VCaP (cell line): ENCODE results near the gene ZC2HC1B.
"Not testable (repeated sequence)": the region's sequence is repeated elsewhere in the genome, so short reads cannot be mapped to it uniquely, and the experiment has no call there.

ENCODE experiments used
- H3K27ac ChIP-seq: fragments of 450-650 bp; 2 replicates; pipeline ENCODE4 v1.5.1; 2017
- TF ChIP-seq, protein P1 (sequence below): fragments of 450-650 bp; conservative IDR thresholded peaks from 2 replicates; pipeline ENCODE4 v1.5.1; 2017; ENCODE audit warnings: mild to moderate bottlenecking, moderate library complexity

The ZC2HC1B gene

GRCh38 chr6:143845033-143845432, 19.2 kb upstream of the ZC2HC1B start:
- H3K27ac ChIP-seq = no peak overlapping the region
- TF ChIP-seq, protein P1, sequence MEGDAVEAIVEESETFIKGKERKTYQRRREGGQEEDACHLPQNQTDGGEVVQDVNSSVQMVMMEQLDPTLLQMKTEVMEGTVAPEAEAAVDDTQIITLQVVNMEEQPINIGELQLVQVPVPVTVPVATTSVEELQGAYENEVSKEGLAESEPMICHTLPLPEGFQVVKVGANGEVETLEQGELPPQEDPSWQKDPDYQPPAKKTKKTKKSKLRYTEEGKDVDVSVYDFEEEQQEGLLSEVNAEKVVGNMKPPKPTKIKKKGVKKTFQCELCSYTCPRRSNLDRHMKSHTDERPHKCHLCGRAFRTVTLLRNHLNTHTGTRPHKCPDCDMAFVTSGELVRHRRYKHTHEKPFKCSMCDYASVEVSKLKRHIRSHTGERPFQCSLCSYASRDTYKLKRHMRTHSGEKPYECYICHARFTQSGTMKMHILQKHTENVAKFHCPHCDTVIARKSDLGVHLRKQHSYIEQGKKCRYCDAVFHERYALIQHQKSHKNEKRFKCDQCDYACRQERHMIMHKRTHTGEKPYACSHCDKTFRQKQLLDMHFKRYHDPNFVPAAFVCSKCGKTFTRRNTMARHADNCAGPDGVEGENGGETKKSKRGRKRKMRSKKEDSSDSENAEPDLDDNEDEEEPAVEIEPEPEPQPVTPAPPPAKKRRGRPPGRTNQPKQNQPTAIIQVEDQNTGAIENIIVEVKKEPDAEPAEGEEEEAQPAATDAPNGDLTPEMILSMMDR = no peak

- not testable (repeated sequence) for H3K27ac ChIP-seq
Measured at GRCh38 chr6:143851706-143852105, 12.6 kb upstream of the ZC2HC1B start.

GRCh38 chr6:143855057-143855456, 9.2 kb upstream of the ZC2HC1B start:
- H3K27ac ChIP-seq = not testable (repeated sequence)

DNA sequence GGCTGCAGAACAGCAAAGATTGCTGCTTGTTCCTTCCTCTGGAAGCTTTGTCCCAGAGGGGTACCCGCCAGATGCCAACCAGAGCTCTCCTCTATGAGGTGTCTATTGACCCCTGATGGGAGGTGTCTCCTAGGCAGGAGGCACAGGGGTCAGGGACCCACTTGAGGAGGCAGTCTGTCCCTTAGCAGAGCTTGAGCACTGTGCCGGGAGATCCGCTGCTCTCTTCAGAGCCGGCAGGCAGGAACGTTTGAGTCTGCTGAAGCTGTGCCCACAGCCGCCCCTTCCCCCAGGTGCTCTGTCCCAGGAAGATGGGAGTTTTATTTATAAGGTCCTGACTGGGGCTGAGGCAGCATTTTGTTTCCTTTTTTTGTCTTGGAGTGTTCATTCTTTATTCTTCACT, 7.5 kb upstream of the ZC2HC1B start:
- H3K27ac ChIP-seq = not testable (repeated sequence)

DNA sequence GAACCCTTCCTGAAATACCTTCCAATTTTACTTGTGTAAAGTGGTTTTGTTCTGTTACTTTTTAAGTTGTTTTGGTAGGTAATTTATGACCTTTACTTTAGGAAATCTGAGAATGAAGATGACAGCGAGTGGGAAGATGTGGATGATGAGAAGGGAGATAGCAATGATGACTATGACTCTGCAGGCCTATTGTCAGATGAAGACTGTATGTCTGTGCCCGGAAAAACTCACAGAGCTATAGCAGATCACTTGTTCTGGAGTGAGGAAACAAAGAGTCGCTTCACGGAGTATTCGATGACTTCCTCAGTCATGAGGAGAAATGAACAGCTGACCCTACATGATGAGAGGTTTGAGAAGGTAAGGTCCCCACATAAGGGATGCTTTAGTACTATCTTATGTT, 6.6 kb upstream of the ZC2HC1B start:
- no peak overlapping the region for H3K27ac ChIP-seq
- TF ChIP-seq, protein P1 = no peak

- TF ChIP-seq, protein P1 = no peak
- no peak overlapping the region for H3K27ac ChIP-seq
Measured at GRCh38 chr6:143859891-143860660, 4.2 kb upstream of the ZC2HC1B start.

- no peak overlapping the region for H3K27ac ChIP-seq
- TF ChIP-seq, protein P1 = no peak
Measured at GRCh38 chr6:143863771-143864170, 503 bp upstream of the ZC2HC1B start.

- H3K27ac ChIP-seq = no peak overlapping the region
- TF ChIP-seq, protein P1 = no peak
Measured at GRCh38 chr6:143867236-143867635, 3.0 kb downstream of the ZC2HC1B start.

DNA sequence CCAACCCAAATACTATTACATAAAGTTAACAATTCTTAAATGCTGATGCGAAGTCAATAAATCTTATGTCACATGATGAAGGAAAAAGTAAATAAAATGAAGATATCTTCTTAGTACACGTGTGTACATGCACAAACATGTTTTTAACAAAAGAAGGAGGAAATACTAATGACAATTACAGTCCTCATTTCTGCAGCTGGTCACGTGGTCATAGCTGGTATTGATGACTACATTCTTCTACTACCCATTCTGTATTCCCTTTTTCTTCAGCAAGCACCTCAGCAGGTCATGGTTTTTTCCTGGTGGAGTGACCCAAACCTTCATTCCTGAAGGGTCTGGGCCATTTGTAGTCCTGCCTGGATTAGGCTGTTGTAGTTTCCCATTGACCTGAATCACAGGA, 4.5 kb downstream of the ZC2HC1B start:
- H3K27ac ChIP-seq = not testable (repeated sequence)

GRCh38 chr6:143871202-143871730, 7.0 kb downstream of the ZC2HC1B start:
- not testable (repeated sequence) for H3K27ac ChIP-seq
